ENCODE results near the gene PIP4K2A.

PIP4K2A gene

GRCh38 chr10:22617516-22617915 is 96.9 kb downstream of the PIP4K2A start:
- DNase-seq: no peak

- DNase-seq: no peak
Measured at GRCh38 chr10:22617051-22617450, 97.3 kb downstream of the PIP4K2A start.

- peak; percentile 47 for DNase-seq
Measured at GRCh38 chr10:22615819-22616499, 98.4 kb downstream of the PIP4K2A start.

GRCh38 chr10:22615101-22615500 is 99.3 kb downstream of the PIP4K2A start:
- no peak for DNase-seq

GRCh38 chr10:22613011-22613410 is 101.4 kb downstream of the PIP4K2A start:
- no peak for DNase-seq

GRCh38 chr10:22612318-22612717 is 102.1 kb downstream of the PIP4K2A start:
- DNase-seq: no peak

GRCh38 chr10:22611425-22612115 is 102.8 kb downstream of the PIP4K2A start:
- DNase-seq: no peak

- DNase-seq: no peak
Measured at GRCh38 chr10:22610610-22611009, 103.8 kb downstream of the PIP4K2A start.

GRCh38 chr10:22609719-22610465 is 104.5 kb downstream of the PIP4K2A start:
- DNase-seq: no peak

- DNase-seq: no peak
Measured at GRCh38 chr10:22609251-22609650, 105.1 kb downstream of the PIP4K2A start.

GRCh38 chr10:22607261-22607660 is 107.1 kb downstream of the PIP4K2A start:
- no peak for DNase-seq

GRCh38 chr10:22606164-22606614 is 108.2 kb downstream of the PIP4K2A start:
- peak; percentile 40 for DNase-seq

GRCh38 chr10:22605168-22605567 is 109.2 kb downstream of the PIP4K2A start:
- DNase-seq: no peak

GRCh38 chr10:22604344-22605126 is 109.8 kb downstream of the PIP4K2A start:
- DNase-seq: no peak

- no peak for DNase-seq
Measured at GRCh38 chr10:22603581-22603980, 110.8 kb downstream of the PIP4K2A start.

GRCh38 chr10:22601618-22602017 is 112.8 kb downstream of the PIP4K2A start:
- no peak for DNase-seq

- DNase-seq: no peak
Measured at GRCh38 chr10:22599636-22600228, 114.6 kb downstream of the PIP4K2A start.

- no peak for DNase-seq
Measured at GRCh38 chr10:22599048-22599561, 115.3 kb downstream of the PIP4K2A start.

GRCh38 chr10:22598478-22598877 is 115.9 kb downstream of the PIP4K2A start:
- no peak for DNase-seq

- DNase-seq: no peak
Measured at GRCh38 chr10:22597138-22597537, 117.2 kb downstream of the PIP4K2A start.

- no peak for DNase-seq
Measured at GRCh38 chr10:22593636-22594198, 120.7 kb downstream of the PIP4K2A start.

GRCh38 chr10:22593026-22593425 is 121.4 kb downstream of the PIP4K2A start:
- DNase-seq: no peak
